ENCODE results near the gene AFF4. TPM values are rescaled to one million over a fixed set of nuclear protein-coding genes. Genes with fewer than 3 reads are reported as not detected.

Gene AFF4
- polyA plus RNA-seq, 3 donors: 9.7 to 17.7 (median 17.6) TPM

DNA sequence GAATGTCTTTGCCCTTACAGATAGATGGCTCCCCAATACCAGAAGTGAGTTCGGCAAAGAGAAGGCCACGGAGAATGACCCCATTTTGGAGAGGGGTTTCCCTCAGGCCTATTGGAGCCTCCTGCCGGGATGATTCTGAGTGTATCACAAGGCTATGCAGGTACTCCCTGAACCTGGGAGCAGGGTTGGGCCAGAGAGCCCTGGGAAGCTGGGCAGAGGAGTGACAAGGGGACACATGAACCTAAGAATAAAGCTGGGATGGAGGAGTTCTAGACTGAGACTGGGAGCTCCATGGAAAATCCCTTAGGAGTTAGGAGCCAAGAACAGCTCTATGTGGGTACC, 89.5 kb downstream of the AFF4 start:
- Mint-ChIP-seq H3K9me3 (no peaks in the 10 kb centered on the region), H3K27ac (peak overlapping the region in 1 of 7 donors; percentile 7), H3K4me1 (no peaks in the 10 kb centered on the region), H3K4me3 (no peak overlapping the region), H3K36me3 (peaks cover 44 to 67% of the 10 kb centered on the region in 2 donors), H3K27me3 (ENCODE audit: low read depth in 3 of 3) (peaks cover 0 to 2% (median 1%) of the 10 kb centered on the region in 3 donors)
- Histone ChIP-seq H2AFZ (ENCODE audit: insufficient read depth, low read depth, low read length, poor library complexity, severe bottlenecking) (no peak overlapping the region), H4K20me1 (ENCODE audit: insufficient read depth, low read length) (peaks cover 5% of the 10 kb centered on the region), H3K79me2 (ENCODE audit: insufficient read depth, low read length) (no peaks in the 10 kb centered on the region), H3K27ac (ENCODE audit: low read depth in 1 of 2, low read length in 2 of 2) (no peak overlapping the region), H3K36me3 (replicated peaks in 1 of 2; ENCODE audit: control insufficient read depth in 1 of 2, insufficient read depth in 2 of 2, low read length in 2 of 2) (peaks cover 26 to 87% of the 10 kb centered on the region in 2 donors), H3K27me3 (ENCODE audit: control insufficient read depth in 2 of 2, insufficient read depth in 2 of 2, low read length in 2 of 2) (no peaks in the 10 kb centered on the region), H3K4me3 (replicated peaks in 1 of 3; ENCODE audit: low read depth in 2 of 3, low read length in 3 of 3) (no peak overlapping the region), H3K4me1 (ENCODE audit: control insufficient read depth in 1 of 2, insufficient read depth in 2 of 2, low read length in 2 of 2) (no peaks in the 10 kb centered on the region), H3K4me2 (replicated peaks; ENCODE audit: extremely low read depth, low read length, poor library complexity, severe bottlenecking) (no peak overlapping the region), H3K9ac (ENCODE audit: insufficient read depth, low read length, poor library complexity, severe bottlenecking) (no peak overlapping the region), H3K9me3 (replicated peaks in 1 of 2; ENCODE audit: control insufficient read depth in 1 of 2, insufficient read depth in 1 of 2, low read length in 2 of 2) (no peaks in the 10 kb centered on the region)
- intact Hi-C loops (cut with micrococcal nuclease): no loop called here
- TF ChIP-seq, protein P1, sequence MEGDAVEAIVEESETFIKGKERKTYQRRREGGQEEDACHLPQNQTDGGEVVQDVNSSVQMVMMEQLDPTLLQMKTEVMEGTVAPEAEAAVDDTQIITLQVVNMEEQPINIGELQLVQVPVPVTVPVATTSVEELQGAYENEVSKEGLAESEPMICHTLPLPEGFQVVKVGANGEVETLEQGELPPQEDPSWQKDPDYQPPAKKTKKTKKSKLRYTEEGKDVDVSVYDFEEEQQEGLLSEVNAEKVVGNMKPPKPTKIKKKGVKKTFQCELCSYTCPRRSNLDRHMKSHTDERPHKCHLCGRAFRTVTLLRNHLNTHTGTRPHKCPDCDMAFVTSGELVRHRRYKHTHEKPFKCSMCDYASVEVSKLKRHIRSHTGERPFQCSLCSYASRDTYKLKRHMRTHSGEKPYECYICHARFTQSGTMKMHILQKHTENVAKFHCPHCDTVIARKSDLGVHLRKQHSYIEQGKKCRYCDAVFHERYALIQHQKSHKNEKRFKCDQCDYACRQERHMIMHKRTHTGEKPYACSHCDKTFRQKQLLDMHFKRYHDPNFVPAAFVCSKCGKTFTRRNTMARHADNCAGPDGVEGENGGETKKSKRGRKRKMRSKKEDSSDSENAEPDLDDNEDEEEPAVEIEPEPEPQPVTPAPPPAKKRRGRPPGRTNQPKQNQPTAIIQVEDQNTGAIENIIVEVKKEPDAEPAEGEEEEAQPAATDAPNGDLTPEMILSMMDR (IDR thresholded peaks at IDR 0.05): no peak
- no peak for DNase-seq
- 93% methylated on average over 3 of the region's 3 CpGs for WGBS (ENCODE audit: insufficient coverage)

- H3K4me3 Mint-ChIP-seq: no peak within 1 kb of the TSS
- Histone ChIP-seq H3K4me1 (ENCODE audit: control insufficient read depth in 1 of 2, insufficient read depth in 2 of 2, low read length in 2 of 2) (no peaks in the 10 kb centered on the region), H4K20me1 (ENCODE audit: insufficient read depth, low read length) (peaks cover 4% of the 10 kb centered on the region), H3K36me3 (replicated peaks in 1 of 2; ENCODE audit: control insufficient read depth in 1 of 2, insufficient read depth in 2 of 2, low read length in 2 of 2) (peaks cover 22 to 87% of the 10 kb centered on the region in 2 donors), H3K9me3 (replicated peaks in 1 of 2; ENCODE audit: control insufficient read depth in 1 of 2, insufficient read depth in 1 of 2, low read length in 2 of 2) (no peaks in the 10 kb centered on the region), H3K4me3 (replicated peaks in 1 of 3; ENCODE audit: low read depth in 2 of 3, low read length in 3 of 3) (no peak within 1 kb of the TSS), H3K27me3 (ENCODE audit: control insufficient read depth in 2 of 2, insufficient read depth in 2 of 2, low read length in 2 of 2) (no peaks in the 10 kb centered on the region), H3K9ac (ENCODE audit: insufficient read depth, low read length, poor library complexity, severe bottlenecking) (no peak within 1 kb of the TSS), H2AFZ (ENCODE audit: insufficient read depth, low read depth, low read length, poor library complexity, severe bottlenecking) (no peak within 1 kb of the TSS), H3K79me2 (ENCODE audit: insufficient read depth, low read length) (no peaks in the 10 kb centered on the region), H3K4me2 (replicated peaks; ENCODE audit: extremely low read depth, low read length, poor library complexity, severe bottlenecking) (no peak within 1 kb of the TSS), H3K27ac (ENCODE audit: low read depth in 1 of 2, low read length in 2 of 2) (no peak within 1 kb of the TSS)
- TF ChIP-seq, protein P1 (IDR thresholded peaks at IDR 0.05): no peak
- no peaks in the 10 kb centered on the region for H3K4me1 Mint-ChIP-seq
- intact Hi-C loops (cut with micrococcal nuclease): no loop called here
- H3K9me3 Mint-ChIP-seq: no peaks in the 10 kb centered on the region
- H3K27ac Mint-ChIP-seq: peak within 1 kb of the TSS in 3 of 7 donors; percentile 14 to 26 (median 19)
- H3K36me3 Mint-ChIP-seq: peaks cover 44 to 66% of the 10 kb centered on the region in 2 donors
- no peak for DNase-seq
- H3K27me3 Mint-ChIP-seq (ENCODE audit: low read depth in 3 of 3): peaks cover 0 to 2% (median 2%) of the 10 kb centered on the region in 3 donors
- 78% methylated on average over 1 of the region's 6 CpGs for WGBS (ENCODE audit: insufficient coverage)
Measured at GRCh38 chr5:132873119-132873929, 90.1 kb downstream of the AFF4 start, which contains the start of gene LEAP2. TSS of gene LEAP2 (plus strand) at chr5:132873668. CDS start at chr5:132873695, 27 bp downstream.
